Right atrium auricular region (tissue), 2 donors: ENCODE results near the gene EMCN. TPM values are rescaled to one million over a fixed set of nuclear protein-coding genes. Genes with fewer than 3 reads are reported as not detected.

Experiments used
- DNase-seq: peaks from one replicate; pipeline ENCODE4 v3.0.0-alpha.2; 2019; ENCODE audit warnings: low spot score
- H3K27ac ChIP-seq, 2 donors: fragments of 200-600 bp; sonication (generic); 1 replicate in 1 of 2; 2 replicates in 1 of 2; pipeline ENCODE4 v1.5.1; 2016 to 2019
- H3K27me3 ChIP-seq, 2 donors: fragments of 200-600 bp; sonication (generic); one replicate each; pipeline versions ENCODE4 v1.5.1 to v1.6.0; 2017 to 2019
- H3K36me3 ChIP-seq: fragments of 200-600 bp; sonication (generic); one replicate; pipeline ENCODE4 v1.5.1; 2016
- H3K4me1 ChIP-seq, 2 donors: fragments of 200-600 bp; sonication (generic); one replicate each; pipeline versions ENCODE4 v1.5.1 to v1.6.0; 2017 to 2019
- H3K4me3 ChIP-seq, 2 donors: fragments of 200-600 bp; sonication (generic); 1 replicate in 1 of 2; 2 replicates in 1 of 2; pipeline ENCODE4 v1.5.1; 2017 to 2019; ENCODE audit warnings: mild to moderate bottlenecking in 1 of 2, moderate library complexity in 1 of 2
- H3K9me3 ChIP-seq, 2 donors: fragments of 200-600 bp; sonication (generic); one replicate each; pipeline ENCODE4 v1.5.1; 2019
- total RNA-seq, 2 donors: library from RNA; depleted of rRNA; stranded (reverse); fragments of >200 nt; gene quantifications; one replicate each; pipeline ENCODE4 v1.1.0, GENCODE V29; 2016
- TF ChIP-seq, protein P1 (sequence below), 2 donors: fragments of 200-600 bp; sonication (generic); IDR thresholded peaks; one replicate each; pipeline ENCODE4 v1.5.1; 2019; ENCODE audit warnings: antibody characterized with exemption in 2 of 2

Gene EMCN
- total RNA-seq, 2 donors from 2014 or later: 41.2 to 66.4 TPM

DNA sequence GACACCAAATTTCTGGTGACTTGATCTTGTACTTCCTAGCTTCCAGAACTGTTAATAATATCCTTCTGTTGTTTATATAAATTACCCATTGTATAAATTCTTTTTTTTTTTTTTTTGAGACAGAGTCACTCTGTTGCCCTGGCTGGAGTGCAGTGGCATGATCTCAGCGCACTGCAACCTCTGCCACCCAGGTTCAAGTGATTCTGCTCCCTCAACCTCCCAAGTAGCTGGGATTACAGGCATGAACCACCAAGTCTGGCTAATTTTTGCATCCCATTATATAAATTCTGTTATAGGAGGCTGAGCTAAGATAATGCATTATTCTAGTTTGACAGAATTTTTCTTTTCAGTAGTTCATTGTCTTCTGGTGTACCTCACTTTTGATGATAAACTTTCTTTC is 170.6 kb downstream of the EMCN start:
- TF ChIP-seq, protein P1, sequence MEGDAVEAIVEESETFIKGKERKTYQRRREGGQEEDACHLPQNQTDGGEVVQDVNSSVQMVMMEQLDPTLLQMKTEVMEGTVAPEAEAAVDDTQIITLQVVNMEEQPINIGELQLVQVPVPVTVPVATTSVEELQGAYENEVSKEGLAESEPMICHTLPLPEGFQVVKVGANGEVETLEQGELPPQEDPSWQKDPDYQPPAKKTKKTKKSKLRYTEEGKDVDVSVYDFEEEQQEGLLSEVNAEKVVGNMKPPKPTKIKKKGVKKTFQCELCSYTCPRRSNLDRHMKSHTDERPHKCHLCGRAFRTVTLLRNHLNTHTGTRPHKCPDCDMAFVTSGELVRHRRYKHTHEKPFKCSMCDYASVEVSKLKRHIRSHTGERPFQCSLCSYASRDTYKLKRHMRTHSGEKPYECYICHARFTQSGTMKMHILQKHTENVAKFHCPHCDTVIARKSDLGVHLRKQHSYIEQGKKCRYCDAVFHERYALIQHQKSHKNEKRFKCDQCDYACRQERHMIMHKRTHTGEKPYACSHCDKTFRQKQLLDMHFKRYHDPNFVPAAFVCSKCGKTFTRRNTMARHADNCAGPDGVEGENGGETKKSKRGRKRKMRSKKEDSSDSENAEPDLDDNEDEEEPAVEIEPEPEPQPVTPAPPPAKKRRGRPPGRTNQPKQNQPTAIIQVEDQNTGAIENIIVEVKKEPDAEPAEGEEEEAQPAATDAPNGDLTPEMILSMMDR (IDR thresholded peaks at IDR 0.05): no peak
- Histone ChIP-seq H3K27ac (no peak overlapping the region), H3K36me3 (no peaks in the 10 kb centered on the region), H3K4me3 (no peak overlapping the region), H3K9me3 (no peaks in the 10 kb centered on the region), H3K4me1 (no peaks in the 10 kb centered on the region), H3K27me3 (no peaks in the 10 kb centered on the region)
- no peak for DNase-seq

DNA sequence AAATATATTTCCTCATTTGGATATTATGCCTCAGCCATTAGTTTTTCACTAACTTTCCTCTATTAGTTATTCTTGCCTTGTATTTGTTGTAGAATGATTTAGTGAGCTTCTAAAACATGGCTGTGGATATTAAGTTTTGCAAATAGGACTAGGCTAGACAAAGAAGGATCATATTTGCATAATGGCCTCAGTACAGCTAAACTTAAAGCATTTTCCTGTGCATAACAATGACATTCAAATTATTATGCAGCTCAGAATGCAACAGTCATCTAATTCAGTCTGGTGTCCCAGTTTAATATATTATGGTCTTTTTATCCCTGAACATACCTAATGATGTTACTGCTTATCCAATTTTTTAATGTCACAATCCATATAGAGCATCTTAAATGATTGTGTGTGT is 172.2 kb downstream of the EMCN start:
- H3K9me3 ChIP-seq: no peaks in the 10 kb centered on the region
- H3K4me3 ChIP-seq: no peak overlapping the region
- no peak overlapping the region for H3K27ac ChIP-seq
- TF ChIP-seq, protein P1 (IDR thresholded peaks at IDR 0.05): no peak
- H3K27me3 ChIP-seq: no peaks in the 10 kb centered on the region
- DNase-seq: no peak
- no peaks in the 10 kb centered on the region for H3K36me3 ChIP-seq
- H3K4me1 ChIP-seq: no peaks in the 10 kb centered on the region
